Nephron progenitor cell (in vitro differentiated cells): ENCODE results near the gene TMEM256.

Experiments
- DNase-seq: peaks from one replicate; pipeline ENCODE4 v3.0.0; 2021
- H3K27ac Mint-ChIP-seq: 2 replicates; pipeline ENCODE4 v1.8.0; 2021; ENCODE audit warnings: mild to moderate bottlenecking, moderate library complexity, mixed read lengths
- H3K27me3 Mint-ChIP-seq: 2 replicates; pipeline ENCODE4 v1.8.0; 2021; ENCODE audit warnings: mild to moderate bottlenecking, low read depth, mixed read lengths; ENCODE audit not compliant: poor library complexity
- H3K36me3 Mint-ChIP-seq: 2 replicates; pipeline ENCODE4 v1.8.0; 2021; ENCODE audit warnings: low read depth, mixed read lengths
- H3K4me1 Mint-ChIP-seq: 2 replicates; pipeline ENCODE4 v1.8.0; 2021; ENCODE audit warnings: mixed read lengths
- H3K4me3 Mint-ChIP-seq: 2 replicates; pipeline ENCODE4 v1.8.0; 2021; ENCODE audit warnings: mild to moderate bottlenecking, moderate library complexity, mixed read lengths
- H3K9me3 Mint-ChIP-seq: 2 replicates; pipeline ENCODE4 v1.8.0; 2021; ENCODE audit warnings: mild to moderate bottlenecking, moderate library complexity, mixed read lengths
- CTCF ChIP-seq: fragments of 200-600 bp; sonication (generic); IDR thresholded peaks from 2 replicates; pipeline ENCODE4 v1.5.0; 2021; ENCODE audit warnings: antibody characterized with exemption

The TMEM256 gene

GRCh38 chr17:7389924-7390910 is 13.7 kb downstream of the TMEM256 start:
- no peak for DNase-seq
- Mint-ChIP-seq H3K27ac (no peak overlapping the region), H3K9me3 (no peaks in the 10 kb centered on the region), H3K27me3 (peaks cover 1% of the 10 kb centered on the region), H3K4me3 (no peak overlapping the region), H3K4me1 (peaks cover 39% of the 10 kb centered on the region), H3K36me3 (peaks cover 24% of the 10 kb centered on the region)
- no peak for TF ChIP-seq CTCF

GRCh38 chr17:7388856-7389255 is 15.0 kb downstream of the TMEM256 start:
- Mint-ChIP-seq H3K27ac (no peak overlapping the region), H3K36me3 (peaks cover 24% of the 10 kb centered on the region)

GRCh38 chr17:7384489-7385081 is 19.3 kb downstream of the TMEM256 start:
- Mint-ChIP-seq H3K9me3 (peaks cover 9% of the 10 kb centered on the region), H3K36me3 (peaks cover 4% of the 10 kb centered on the region), H3K27ac (no peak overlapping the region), H3K27me3 (peaks cover 56% of the 10 kb centered on the region), H3K4me3 (peak overlapping the region; percentile 68), H3K4me1 (peaks cover 13% of the 10 kb centered on the region)
- no peak for DNase-seq
- TF ChIP-seq CTCF: no peak

More at GRCh38 chr17:7388856-7389255, 15.0 kb downstream of the TMEM256 start:
- peaks cover 14% of the 10 kb centered on the region for H3K27me3 Mint-ChIP-seq
- DNase-seq: no peak
- H3K4me1 Mint-ChIP-seq: peaks cover 38% of the 10 kb centered on the region
- no peaks in the 10 kb centered on the region for H3K9me3 Mint-ChIP-seq
- no peak for TF ChIP-seq CTCF
- no peak overlapping the region for H3K4me3 Mint-ChIP-seq

- peak; percentile 80 for DNase-seq
Measured at GRCh38 chr17:7383742-7384488, 20.0 kb downstream of the TMEM256 start.

GRCh38 chr17:7383371-7383741 is 20.5 kb downstream of the TMEM256 start:
- Mint-ChIP-seq H3K27me3 (peaks cover 68% of the 10 kb centered on the region), H3K27ac (no peak overlapping the region)

More at GRCh38 chr17:7383742-7384488, 20.0 kb downstream of the TMEM256 start:
- H3K27me3 Mint-ChIP-seq: peaks cover 62% of the 10 kb centered on the region
- no peak overlapping the region for H3K27ac Mint-ChIP-seq
- H3K9me3 Mint-ChIP-seq: peaks cover 15% of the 10 kb centered on the region
- H3K36me3 Mint-ChIP-seq: no peaks in the 10 kb centered on the region
- H3K4me3 Mint-ChIP-seq: peak overlapping the region; percentile 68
- H3K4me1 Mint-ChIP-seq: peaks cover 10% of the 10 kb centered on the region
- no peak for TF ChIP-seq CTCF

More at GRCh38 chr17:7383371-7383741, 20.5 kb downstream of the TMEM256 start:
- H3K4me3 Mint-ChIP-seq: no peak overlapping the region
- H3K9me3 Mint-ChIP-seq: peaks cover 20% of the 10 kb centered on the region
- no peak for DNase-seq
- no peak for TF ChIP-seq CTCF
- H3K4me1 Mint-ChIP-seq: peaks cover 10% of the 10 kb centered on the region
- H3K36me3 Mint-ChIP-seq: no peaks in the 10 kb centered on the region
